ENCODE results near the gene GABRB2. TPM values are rescaled to one million over a fixed set of nuclear protein-coding genes. Genes with fewer than 3 reads are reported as not detected.

GABRB2 gene
- total RNA-seq, 1 experiment from 2014 or later, result not detected

- Histone ChIP-seq H3K4me1 (ENCODE audit: control insufficient read depth in 1 of 2, insufficient read depth in 2 of 2, low read length in 2 of 2) (no peaks in the 10 kb centered on the region), H3K9me2 (ENCODE audit: insufficient read depth) (no peaks in the 10 kb centered on the region), H3K9me3 (ENCODE audit: control insufficient read depth in 1 of 2, insufficient read depth in 1 of 2, low read depth in 1 of 2, low read length in 2 of 2) (peaks cover 0 to 4% of the 10 kb centered on the region in 2 experiments; a peak in 1 of 4 replicates), H3K36me3 (ENCODE audit: control insufficient read depth in 1 of 2, insufficient read depth in 2 of 2, low read length in 2 of 2) (no peaks in the 10 kb centered on the region; a peak in 1 of 4 replicates), H4K20me1 (ENCODE audit: insufficient read depth) (no peaks in the 10 kb centered on the region), H3K27ac (ENCODE audit: low read depth, low read length) (no peak overlapping the region), H3K27me3 (ENCODE audit: insufficient read depth, low read length) (no peaks in the 10 kb centered on the region), H3K4me2 (ENCODE audit: low read length) (no peak overlapping the region), H3K9ac (ENCODE audit: low read length) (no peak overlapping the region), H3K79me2 (ENCODE audit: insufficient read depth, low read length) (no peaks in the 10 kb centered on the region), H2AFZ (ENCODE audit: low read depth, low read length, poor library complexity, severe bottlenecking) (no peak overlapping the region), H3K4me3 (replicated peaks in 1 of 2; ENCODE audit: low read depth in 1 of 2, low read length in 2 of 2) (no peak overlapping the region)
- ATAC-seq, result no peak
- intact Hi-C loops (cut with micrococcal nuclease), result no loop called here
- RAD21 ChIA-PET (ENCODE audit: low non-redundant PET in 1 of 2, low total read pairs in 2 of 2, uncharacterized antibody in 2 of 2, unreplicated experiment in 2 of 2), result no interaction called here
- TF ChIP-seq EGR1 (IDR thresholded peaks at IDR 0.05; ENCODE audit: low read depth) (no peak), POLR2AphosphoS5 (IDR thresholded peaks at IDR 0.05; ENCODE audit: low read depth, low read length) (no peak)
- BruUV-seq (replicated peaks), result no TSS peak
- no peak for DNase-seq (ENCODE audit: low read depth, low spot score)
- CTCF ChIA-PET, result no interaction called here
- POLR2A ChIA-PET, result no interaction called here
These were observed 114.6 kb downstream of the GABRB2 start for GRCh38 chr5:161431963-161432362.

- Histone ChIP-seq H3K4me3 (replicated peaks in 1 of 2; ENCODE audit: low read depth in 1 of 2, low read length in 2 of 2) (no peak overlapping the region), H2AFZ (ENCODE audit: low read depth, low read length, poor library complexity, severe bottlenecking) (no peak overlapping the region), H3K9me3 (ENCODE audit: control insufficient read depth in 1 of 2, insufficient read depth in 1 of 2, low read depth in 1 of 2, low read length in 2 of 2) (peaks cover 0 to 16% of the 10 kb centered on the region in 2 experiments; a peak in 2 of 4 replicates), H3K9me2 (ENCODE audit: insufficient read depth) (no peaks in the 10 kb centered on the region), H3K9ac (ENCODE audit: low read length) (no peak overlapping the region), H3K36me3 (ENCODE audit: control insufficient read depth in 1 of 2, insufficient read depth in 2 of 2, low read length in 2 of 2) (no peaks in the 10 kb centered on the region), H3K4me2 (ENCODE audit: low read length) (no peak overlapping the region), H3K27ac (ENCODE audit: low read depth, low read length) (no peak overlapping the region), H4K20me1 (ENCODE audit: insufficient read depth) (no peaks in the 10 kb centered on the region), H3K4me1 (ENCODE audit: control insufficient read depth in 1 of 2, insufficient read depth in 2 of 2, low read length in 2 of 2) (no peaks in the 10 kb centered on the region), H3K79me2 (ENCODE audit: insufficient read depth, low read length) (no peaks in the 10 kb centered on the region), H3K27me3 (ENCODE audit: insufficient read depth, low read length) (no peaks in the 10 kb centered on the region)
- RAD21 ChIA-PET (ENCODE audit: low non-redundant PET in 1 of 2, low total read pairs in 2 of 2, uncharacterized antibody in 2 of 2, unreplicated experiment in 2 of 2), result no interaction called here
- POLR2A ChIA-PET, result no interaction called here
- DNase-seq (ENCODE audit: low read depth, low spot score) (no peak), ATAC-seq (no peak)
- CTCF ChIA-PET, result no interaction called here
- no TSS peak for BruUV-seq (replicated peaks)
- intact Hi-C loops (cut with micrococcal nuclease), result no loop called here
- TF ChIP-seq EZH2phosphoT487 (IDR thresholded peaks at IDR 0.05; ENCODE audit: borderline replicate concordance) (no peak), FOSL1 (IDR thresholded peaks at IDR 0.05; ENCODE audit: low read depth) (no peak), ZNF274 (IDR thresholded peaks at IDR 0.05; ENCODE audit: low read depth, low read length) (no peak), ZBTB33 (IDR thresholded peaks at IDR 0.05; ENCODE audit: extremely low read depth, insufficient replicate concordance, low read length) (no peak), CBX3 (IDR thresholded peaks at IDR 0.05; ENCODE audit: low read depth) (no peak), EGR1 (IDR thresholded peaks at IDR 0.05; ENCODE audit: low read depth) (no peak), POLR2A (IDR thresholded peaks at IDR 0.05; ENCODE audit: borderline replicate concordance, extremely low read depth, insufficient read depth, insufficient read length) (no peak), MAX (IDR thresholded peaks at IDR 0.05) (no peak), JUND (IDR thresholded peaks at IDR 0.05) (no peak), YY1 (IDR thresholded peaks at IDR 0.05; ENCODE audit: extremely low read depth, insufficient replicate concordance, low read depth, low read length) (no peak), SIN3A (IDR thresholded peaks at IDR 0.05; ENCODE audit: low read depth) (no peak), RAD21 (IDR thresholded peaks at IDR 0.05; ENCODE audit: low read depth) (no peak), SP1 (IDR thresholded peaks at IDR 0.05; ENCODE audit: low read depth) (no peak), SRF (IDR thresholded peaks at IDR 0.05; ENCODE audit: low read depth) (no peak)
These were observed 125.5 kb downstream of the GABRB2 start for GRCh38 chr5:161421067-161421466.
